C4-2B (cell line): Measurements from ENCODE around the gene CNFN.
"Not testable (repeated sequence)": the region's sequence is repeated elsewhere in the genome, so short reads cannot be mapped to it uniquely, and the experiment has no call there.

Source experiments
- CTCF ChIP-seq: fragments of 450-650 bp; conservative IDR thresholded peaks from 2 replicates; pipeline ENCODE4 v1.5.1; 2017; ENCODE audit warnings: mild to moderate bottlenecking
- ZFX ChIP-seq: fragments of 450-650 bp; IDR thresholded peaks from 2 replicates; pipeline ENCODE4 v1.6.1; 2017

DNA sequence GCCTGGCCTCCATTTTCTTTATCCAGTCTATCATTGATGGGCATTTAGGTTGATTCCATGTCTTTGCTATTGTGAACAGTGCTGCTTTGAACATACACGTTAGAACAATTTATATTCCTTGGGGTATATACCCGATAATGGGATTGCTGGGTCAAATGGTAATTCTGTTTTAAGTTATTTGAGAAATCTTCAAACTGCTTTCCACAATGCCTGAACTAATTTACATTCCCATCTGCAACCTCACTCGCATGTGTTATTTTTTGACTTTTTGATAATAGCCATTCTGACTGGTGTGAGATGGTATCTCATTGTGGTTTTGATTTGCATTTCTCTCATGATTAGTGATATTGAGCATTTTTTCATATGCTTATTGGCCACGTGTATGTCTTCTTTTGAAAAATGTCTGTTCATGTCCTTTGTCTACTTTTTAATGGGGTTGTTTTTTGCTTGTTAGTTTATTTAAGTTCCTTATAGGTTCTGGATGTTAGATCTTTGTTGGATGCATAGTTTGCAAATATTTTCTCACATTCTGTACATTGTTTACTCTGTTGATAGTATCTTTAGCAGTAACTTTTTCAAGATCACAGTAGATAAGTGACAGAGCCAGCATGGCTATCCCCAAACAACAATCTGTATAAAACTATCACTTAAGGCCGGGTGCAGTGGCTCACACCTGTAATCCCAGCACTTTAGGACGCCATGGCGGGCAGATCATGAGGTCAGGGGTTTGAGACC lies 50.8 kb downstream of the CNFN start:
- not testable (repeated sequence) for TF ChIP-seq CTCF, ZFX
